ENCODE measurements around the gene ADAP2. TPM values are rescaled to one million over a fixed set of nuclear protein-coding genes. Genes with fewer than 3 reads are reported as not detected.

ADAP2 gene
- total and polyA plus RNA-seq, 2 of the 8 experiments (the other 6 are each of a cell fraction or from before 2014, with no cell fraction given), result 0.76 to 1.1 TPM

DNA sequence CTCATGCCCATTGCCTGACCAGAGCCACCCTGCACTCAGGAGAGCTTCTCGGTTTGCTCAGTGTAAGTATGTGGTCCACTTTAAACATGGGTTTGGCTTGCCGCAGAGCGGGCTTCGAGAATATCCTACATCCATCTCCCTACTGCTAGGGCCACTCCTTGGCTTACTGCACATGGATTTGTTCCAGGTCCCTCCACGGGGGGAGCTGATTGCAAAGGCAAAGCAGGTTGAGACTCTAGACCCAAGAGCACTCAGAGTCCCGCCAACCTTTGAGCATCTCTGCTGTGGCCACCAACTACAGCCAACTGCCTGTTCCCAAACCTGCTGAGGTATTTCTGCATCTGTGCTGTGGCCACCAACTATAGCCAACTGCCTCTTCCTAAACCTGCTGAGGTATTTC lies 75.5 kb downstream of the ADAP2 start:
- peaks cover 0 to 1% of the 10 kb centered on the region in 2 experiments for H4K20me1 ChIP-seq (replicated peaks in 1 of 2; ENCODE audit: control insufficient read depth in 1 of 2, insufficient read depth in 2 of 2, low read length in 2 of 2)
- no peak overlapping the region for H3K23ac ChIP-seq (ENCODE audit: insufficient read length)
- peaks cover 0 to 7% (median 3%) of the 10 kb centered on the region in 4 experiments; a peak in 5 of 8 replicates for H3K36me3 ChIP-seq (ENCODE audit: control insufficient read depth in 2 of 4, insufficient read depth in 4 of 4, low read length in 3 of 4)
- no peak overlapping the region for H2BK15ac ChIP-seq (ENCODE audit: low read length)
- H3K4ac ChIP-seq (replicated peaks; ENCODE audit: insufficient read length, low read depth, low read length), result no peak overlapping the region
- H3K4me1 ChIP-seq (replicated peaks in 1 of 4; ENCODE audit: control insufficient read depth in 3 of 4, insufficient read depth in 4 of 4, low read length in 3 of 4), result no peaks in the 10 kb centered on the region
- H3K23me2 ChIP-seq (ENCODE audit: low read depth, low read length), result peaks cover 2% of the 10 kb centered on the region; the same call in 1 of the 2 replicates
- no peaks in the 10 kb centered on the region for H3K79me2 ChIP-seq (ENCODE audit: control insufficient read depth in 1 of 2, insufficient read depth in 2 of 2, low read length in 2 of 2)
- H3K9ac ChIP-seq (replicated peaks in 1 of 4; ENCODE audit: extremely low read depth in 1 of 4, low read depth in 3 of 4, low read length in 3 of 4), result no peak overlapping the region
- no peak overlapping the region for H4K8ac ChIP-seq (ENCODE audit: extremely low read depth, insufficient read depth, low read length)
- H3K4me2 ChIP-seq (ENCODE audit: insufficient read depth in 1 of 2, low read depth in 2 of 2, low read length in 2 of 2), result no peak overlapping the region
- TF ChIP-seq SRF (IDR thresholded peaks at IDR 0.05; ENCODE audit: low read depth, low read length) (no peak), CHD2 (IDR thresholded peaks at IDR 0.05; ENCODE audit: low read length) (no peak), BCL11A (IDR thresholded peaks at IDR 0.05; ENCODE audit: low read depth in 2 of 2, low read length in 2 of 2) (no peak), CREB1 (IDR thresholded peaks at IDR 0.05) (no peak), RFX5 (IDR thresholded peaks at IDR 0.05; ENCODE audit: borderline replicate concordance, low read depth, low read length) (no peak), JUND (IDR thresholded peaks at IDR 0.05; ENCODE audit: low read length) (no peak), POLR2AphosphoS5 (IDR thresholded peaks at IDR 0.05; ENCODE audit: low read depth, low read length) (no peak), HDAC2 (IDR thresholded peaks at IDR 0.05; ENCODE audit: borderline replicate concordance in 1 of 2, low read depth in 2 of 2, low read length in 2 of 2) (no peak), TAF7 (optimal IDR thresholded peaks at IDR 0.05; ENCODE audit: borderline replicate concordance, low read depth, low read length) (no peak)
- H3K18ac ChIP-seq (ENCODE audit: extremely low read depth, low read length), result no peak overlapping the region
- no peak overlapping the region for H4K91ac ChIP-seq (replicated peaks; ENCODE audit: insufficient read length, low read length)
- H2BK20ac ChIP-seq (ENCODE audit: low read length), result no peak overlapping the region
- H3K14ac ChIP-seq (ENCODE audit: insufficient read length), result no peak overlapping the region
- H2BK12ac ChIP-seq (ENCODE audit: low read depth, low read length), result no peak overlapping the region
- H3K56ac ChIP-seq (replicated peaks; ENCODE audit: insufficient read length, low read depth, low read length), result no peak overlapping the region
- no peak overlapping the region for H2BK5ac ChIP-seq (ENCODE audit: low read depth, low read length)
- H3K9me3 ChIP-seq (ENCODE audit: insufficient read depth in 2 of 2, low read depth in 1 of 2, low read length in 1 of 2), result no peaks in the 10 kb centered on the region
- CTCF ChIA-PET (ENCODE audit: partially characterized antibody), result interaction anchor here (0.9 to 1.2 kb wide), 4 partner anchors 59 to 227 kb away, joined by 3 read pairs; no protein-coding TSS in a partner anchor
- DNase-seq (ENCODE audit: low read depth in 1 of 2, low spot score in 2 of 2) (no peak), FAIRE-seq (no peak)
- H2AK5ac ChIP-seq (ENCODE audit: low read depth, low read length), result no peak overlapping the region
- no peak overlapping the region for H2AFZ ChIP-seq (ENCODE audit: low read length)
- H3K79me1 ChIP-seq (ENCODE audit: low read depth, low read length), result no peaks in the 10 kb centered on the region
- POLR2A ChIA-PET (ENCODE audit: partially characterized antibody), result interaction anchor here (0.9 kb wide), 1 partner anchor 26 kb away, joined by 4 read pairs; no protein-coding TSS in a partner anchor
- H3K4me3 ChIP-seq (ENCODE audit: extremely low read depth in 1 of 4, insufficient read depth in 2 of 4, low read depth in 3 of 4, low read length in 4 of 4), result no peak overlapping the region
- 98% methylated on average over 6 of the region's 6 CpGs; no CpG with 5 or more reads in 1 of the 2 experiments for WGBS, 2 experiments (ENCODE audit: extremely low coverage in 1 of 2, insufficient coverage in 1 of 2, insufficient read length in 1 of 2, insufficient replicate concordance in 2 of 2, low coverage in 1 of 2, low lambda C conversion rate in 2 of 2, missing lambda C conversion rate in 1 of 2)
- H4K5ac ChIP-seq (ENCODE audit: insufficient read length, low read depth, low read length), result no peak overlapping the region
- H3K27me3 ChIP-seq (replicated peaks in 1 of 4; ENCODE audit: control insufficient read depth in 3 of 4, extremely low read depth in 1 of 4, insufficient read depth in 3 of 4, low read length in 3 of 4), result no peaks in the 10 kb centered on the region
- no peak overlapping the region for H3K27ac ChIP-seq (ENCODE audit: low read depth, low read length)
- no peak overlapping the region for H2BK120ac ChIP-seq (replicated peaks; ENCODE audit: low read depth, low read length)

Measured in H1 (cell line).